ENCODE data around the gene CDC42EP5.

Gene CDC42EP5

GRCh38 chr19:54431255-54431838 lies 41.7 kb downstream of the CDC42EP5 start:
- Histone ChIP-seq H4K8ac (ENCODE audit: low read length) (no peak overlapping the region), H3K14ac (ENCODE audit: low read length in 2 of 2) (no peak overlapping the region), H3K9me3 (ENCODE audit: control insufficient read depth, low read length) (no peaks in the 10 kb centered on the region), H2BK120ac (ENCODE audit: low read depth, low read length) (no peak overlapping the region), H3K4me1 (ENCODE audit: control insufficient read depth, insufficient read depth, low read depth, low read length) (peaks cover 36% of the 10 kb centered on the region), H3K79me1 (replicated peaks; ENCODE audit: low read length, poor library complexity, severe bottlenecking) (peaks cover 10% of the 10 kb centered on the region), H2AK5ac (ENCODE audit: low read length, severe bottlenecking) (no peak overlapping the region), H3K4me2 (ENCODE audit: low read length, poor library complexity, severe bottlenecking) (no peak overlapping the region), H3K36me3 (ENCODE audit: control insufficient read depth in 1 of 2, insufficient read depth in 2 of 2, low read depth in 1 of 2, low read length in 2 of 2) (peaks cover 4 to 23% of the 10 kb centered on the region in 2 experiments), H2BK12ac (ENCODE audit: low read length in 2 of 2) (no peak overlapping the region), H2AFZ (ENCODE audit: low read depth, low read length) (no peak overlapping the region), H4K91ac (ENCODE audit: low read length) (no peak overlapping the region), H3K4ac (ENCODE audit: low read depth in 1 of 2, low read length in 2 of 2) (no peak overlapping the region), H3K27me3 (ENCODE audit: control insufficient read depth in 1 of 2, insufficient read depth in 1 of 2, low read length in 2 of 2) (peaks cover 19 to 32% of the 10 kb centered on the region in 2 experiments), H3K9ac (ENCODE audit: low read length) (no peak overlapping the region), H3K23ac (ENCODE audit: low read length in 2 of 2) (no peak overlapping the region), H2BK15ac (ENCODE audit: low read depth, poor library complexity, severe bottlenecking) (no peak overlapping the region), H2BK5ac (ENCODE audit: low read depth, low read length, poor library complexity, severe bottlenecking) (no peak overlapping the region), H3K4me3 (ENCODE audit: insufficient read depth in 1 of 2, low read depth in 1 of 2, low read length in 2 of 2) (no peak overlapping the region), H3K27ac (ENCODE audit: low read length, poor library complexity, severe bottlenecking) (no peak overlapping the region), H3K18ac (ENCODE audit: low read depth in 1 of 2, low read length in 2 of 2) (no peak overlapping the region)
- DNase-seq: no peak
- WGBS: 55% methylated on average over 9 of the region's 11 CpGs

- H2BK5ac ChIP-seq (ENCODE audit: low read depth, low read length, poor library complexity, severe bottlenecking): no peak overlapping the region
- H3K4me2 ChIP-seq (ENCODE audit: low read length, poor library complexity, severe bottlenecking): peak overlapping the region; percentile 53
- H2BK120ac ChIP-seq (ENCODE audit: low read depth, low read length): peak overlapping the region; percentile 20
- peaks cover 4 to 20% of the 10 kb centered on the region in 2 experiments for H3K36me3 ChIP-seq (ENCODE audit: control insufficient read depth in 1 of 2, insufficient read depth in 2 of 2, low read depth in 1 of 2, low read length in 2 of 2)
- no peaks in the 10 kb centered on the region for H3K9me3 ChIP-seq (ENCODE audit: control insufficient read depth, low read length)
- H3K79me1 ChIP-seq (replicated peaks; ENCODE audit: low read length, poor library complexity, severe bottlenecking): peaks cover 4% of the 10 kb centered on the region
- peaks cover 28% of the 10 kb centered on the region for H3K4me1 ChIP-seq (ENCODE audit: control insufficient read depth, insufficient read depth, low read depth, low read length)
- no peak overlapping the region for H3K9ac ChIP-seq (ENCODE audit: low read length)
- H2BK15ac ChIP-seq (ENCODE audit: low read depth, poor library complexity, severe bottlenecking): no peak overlapping the region
- peak overlapping the region in 1 of 2 experiments; percentile 35 for H3K4ac ChIP-seq (ENCODE audit: low read depth in 1 of 2, low read length in 2 of 2)
- H2AK5ac ChIP-seq (ENCODE audit: low read length, severe bottlenecking): no peak overlapping the region
- H3K14ac ChIP-seq (ENCODE audit: low read length in 2 of 2): no peak overlapping the region
- peak overlapping the region; percentile 54 for H2AFZ ChIP-seq (ENCODE audit: low read depth, low read length)
- no peak overlapping the region for H3K4me3 ChIP-seq (ENCODE audit: insufficient read depth in 1 of 2, low read depth in 1 of 2, low read length in 2 of 2)
- H3K27ac ChIP-seq (ENCODE audit: low read length, poor library complexity, severe bottlenecking): no peak overlapping the region
- H4K8ac ChIP-seq (ENCODE audit: low read length): no peak overlapping the region
- peak overlapping the region in 1 of 2 experiments; percentile 34 for H3K23ac ChIP-seq (ENCODE audit: low read length in 2 of 2)
- WGBS: 7% methylated on average over 30 of the region's 43 CpGs
- peak; percentile 68 for DNase-seq
- no peak overlapping the region for H3K18ac ChIP-seq (ENCODE audit: low read depth in 1 of 2, low read length in 2 of 2)
- H4K91ac ChIP-seq (ENCODE audit: low read length): no peak overlapping the region
- H2BK12ac ChIP-seq (ENCODE audit: low read length in 2 of 2): peak overlapping the region in 1 of 2 experiments; percentile 37
- peaks cover 19 to 37% of the 10 kb centered on the region in 2 experiments for H3K27me3 ChIP-seq (ENCODE audit: control insufficient read depth in 1 of 2, insufficient read depth in 1 of 2, low read length in 2 of 2)
Measured at GRCh38 chr19:54430306-54431254, 42.5 kb downstream of the CDC42EP5 start.

GRCh38 chr19:54429545-54430227 lies 43.4 kb downstream of the CDC42EP5 start:
- Histone ChIP-seq H2BK12ac (ENCODE audit: low read length in 2 of 2) (no peak overlapping the region), H4K91ac (ENCODE audit: low read length) (peak overlapping the region; percentile 28), H3K4me2 (ENCODE audit: low read length, poor library complexity, severe bottlenecking) (no peak overlapping the region), H2BK120ac (ENCODE audit: low read depth, low read length) (no peak overlapping the region), H3K9ac (ENCODE audit: low read length) (no peak overlapping the region), H2AFZ (ENCODE audit: low read depth, low read length) (no peak overlapping the region), H3K18ac (ENCODE audit: low read depth in 1 of 2, low read length in 2 of 2) (no peak overlapping the region), H4K8ac (ENCODE audit: low read length) (peak overlapping the region; percentile 9), H3K4me3 (ENCODE audit: insufficient read depth in 1 of 2, low read depth in 1 of 2, low read length in 2 of 2) (no peak overlapping the region), H2BK15ac (ENCODE audit: low read depth, poor library complexity, severe bottlenecking) (no peak overlapping the region), H3K4ac (ENCODE audit: low read depth in 1 of 2, low read length in 2 of 2) (no peak overlapping the region), H3K9me3 (ENCODE audit: control insufficient read depth, low read length) (no peaks in the 10 kb centered on the region), H3K36me3 (ENCODE audit: control insufficient read depth in 1 of 2, insufficient read depth in 2 of 2, low read depth in 1 of 2, low read length in 2 of 2) (peaks cover 4 to 11% of the 10 kb centered on the region in 2 experiments), H3K4me1 (ENCODE audit: control insufficient read depth, insufficient read depth, low read depth, low read length) (peaks cover 25% of the 10 kb centered on the region), H3K79me1 (replicated peaks; ENCODE audit: low read length, poor library complexity, severe bottlenecking) (peaks cover under 1% of the 10 kb centered on the region), H3K14ac (ENCODE audit: low read length in 2 of 2) (no peak overlapping the region), H3K27me3 (ENCODE audit: control insufficient read depth in 1 of 2, insufficient read depth in 1 of 2, low read length in 2 of 2) (peaks cover 19 to 38% of the 10 kb centered on the region in 2 experiments), H3K27ac (ENCODE audit: low read length, poor library complexity, severe bottlenecking) (no peak overlapping the region), H3K23ac (ENCODE audit: low read length in 2 of 2) (no peak overlapping the region), H2AK5ac (ENCODE audit: low read length, severe bottlenecking) (no peak overlapping the region), H2BK5ac (ENCODE audit: low read depth, low read length, poor library complexity, severe bottlenecking) (no peak overlapping the region)
- 71% methylated on average over 13 of the region's 13 CpGs for WGBS
- DNase-seq: no peak

GRCh38 chr19:54429176-54429495 lies 44.0 kb downstream of the CDC42EP5 start:
- no peak overlapping the region for H3K18ac ChIP-seq (ENCODE audit: low read depth in 1 of 2, low read length in 2 of 2)
- no peak overlapping the region for H2BK120ac ChIP-seq (ENCODE audit: low read depth, low read length)
- WGBS: 60% methylated on average over 7 of the region's 8 CpGs
- H2BK12ac ChIP-seq (ENCODE audit: low read length in 2 of 2): no peak overlapping the region
- H2AFZ ChIP-seq (ENCODE audit: low read depth, low read length): no peak overlapping the region
- no peaks in the 10 kb centered on the region for H3K9me3 ChIP-seq (ENCODE audit: control insufficient read depth, low read length)
- no peak overlapping the region for H3K23ac ChIP-seq (ENCODE audit: low read length in 2 of 2)
- peaks cover 22% of the 10 kb centered on the region for H3K4me1 ChIP-seq (ENCODE audit: control insufficient read depth, insufficient read depth, low read depth, low read length)
- H3K36me3 ChIP-seq (ENCODE audit: control insufficient read depth in 1 of 2, insufficient read depth in 2 of 2, low read depth in 1 of 2, low read length in 2 of 2): peaks cover 0 to 5% of the 10 kb centered on the region in 2 experiments
- no peak overlapping the region for H2BK15ac ChIP-seq (ENCODE audit: low read depth, poor library complexity, severe bottlenecking)
- no peak overlapping the region for H3K14ac ChIP-seq (ENCODE audit: low read length in 2 of 2)
- no peak overlapping the region for H3K9ac ChIP-seq (ENCODE audit: low read length)
- H3K4me3 ChIP-seq (ENCODE audit: insufficient read depth in 1 of 2, low read depth in 1 of 2, low read length in 2 of 2): no peak overlapping the region
- H3K27ac ChIP-seq (ENCODE audit: low read length, poor library complexity, severe bottlenecking): no peak overlapping the region
- no peaks in the 10 kb centered on the region for H3K79me1 ChIP-seq (replicated peaks; ENCODE audit: low read length, poor library complexity, severe bottlenecking)
- H3K27me3 ChIP-seq (ENCODE audit: control insufficient read depth in 1 of 2, insufficient read depth in 1 of 2, low read length in 2 of 2): peaks cover 19 to 38% of the 10 kb centered on the region in 2 experiments
- H4K8ac ChIP-seq (ENCODE audit: low read length): no peak overlapping the region
- no peak overlapping the region for H3K4me2 ChIP-seq (ENCODE audit: low read length, poor library complexity, severe bottlenecking)
- H4K91ac ChIP-seq (ENCODE audit: low read length): no peak overlapping the region
- H2BK5ac ChIP-seq (ENCODE audit: low read depth, low read length, poor library complexity, severe bottlenecking): no peak overlapping the region
- H2AK5ac ChIP-seq (ENCODE audit: low read length, severe bottlenecking): no peak overlapping the region
- no peak overlapping the region for H3K4ac ChIP-seq (ENCODE audit: low read depth in 1 of 2, low read length in 2 of 2)
- DNase-seq: no peak

Measured in mesenchymal stem cell (in vitro differentiated cells and primary cell).